ENCODE results near the gene MAP3K13. TPM values are rescaled to one million over a fixed set of nuclear protein-coding genes. Genes with fewer than 3 reads are reported as not detected.

MAP3K13 gene
- total and polyA plus RNA-seq, 2 of the 13 experiments (the other 11 are each of a cell fraction or from before 2014, with no cell fraction given): 24.2 to 26.5 TPM

DNA sequence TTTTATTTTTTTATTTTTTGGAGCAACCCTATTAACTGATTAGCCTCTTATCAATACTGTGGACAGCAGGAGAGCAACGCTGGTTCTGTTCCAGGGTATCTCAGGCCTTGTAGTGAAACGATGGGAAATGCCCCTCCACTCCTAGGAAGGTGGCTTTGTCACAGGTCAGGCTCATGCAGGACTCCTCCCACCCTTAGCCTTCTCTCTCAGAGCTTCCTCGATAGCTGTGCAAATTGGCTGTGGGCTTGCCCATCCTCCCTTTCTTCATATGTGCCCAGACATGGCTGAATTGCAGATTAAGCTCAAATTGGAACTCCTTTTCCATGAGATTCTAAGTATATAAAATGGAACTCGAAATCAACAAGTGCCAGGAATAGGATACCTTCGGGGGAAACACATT lies 97.4 kb downstream of the MAP3K13 start:
- POLR2A ChIA-PET: no interaction called here
- in situ Hi-C loops (cut with HindIII; ENCODE audit: extremely low pct_ligation_motif_present, low pct_unique_long_range_greater_than_20kb): no loop called here
- TF ChIP-seq SAP130 (CRISPR knock-in tag; IDR thresholded peaks at IDR 0.05; ENCODE audit: low read depth) (no peak), ZMYM3 (CRISPR knock-in tag; IDR thresholded peaks at IDR 0.05) (no peak), ZNF496 (CRISPR knock-in tag; IDR thresholded peaks at IDR 0.05; ENCODE audit: insufficient replicate concordance) (no peak), GFI1 (CRISPR knock-in tag; IDR thresholded peaks at IDR 0.05; ENCODE audit: borderline replicate concordance) (no peak), ZNF207 (IDR thresholded peaks at IDR 0.05; ENCODE audit: borderline replicate concordance) (no peak), ARHGAP35 (CRISPR knock-in tag; IDR thresholded peaks at IDR 0.05; ENCODE audit: borderline replicate concordance) (no peak), ZNF547 (CRISPR knock-in tag; IDR thresholded peaks at IDR 0.05) (no peak), NCOA1 (CRISPR knock-in tag; IDR thresholded peaks at IDR 0.05) (no peak), ZNF768 (CRISPR knock-in tag; IDR thresholded peaks at IDR 0.05) (no peak), HES4 (CRISPR knock-in tag; IDR thresholded peaks at IDR 0.05; ENCODE audit: borderline replicate concordance) (no peak), ZNF235 (CRISPR knock-in tag; IDR thresholded peaks at IDR 0.05; ENCODE audit: borderline replicate concordance) (no peak)
- TF ChIP-seq, protein P1, sequence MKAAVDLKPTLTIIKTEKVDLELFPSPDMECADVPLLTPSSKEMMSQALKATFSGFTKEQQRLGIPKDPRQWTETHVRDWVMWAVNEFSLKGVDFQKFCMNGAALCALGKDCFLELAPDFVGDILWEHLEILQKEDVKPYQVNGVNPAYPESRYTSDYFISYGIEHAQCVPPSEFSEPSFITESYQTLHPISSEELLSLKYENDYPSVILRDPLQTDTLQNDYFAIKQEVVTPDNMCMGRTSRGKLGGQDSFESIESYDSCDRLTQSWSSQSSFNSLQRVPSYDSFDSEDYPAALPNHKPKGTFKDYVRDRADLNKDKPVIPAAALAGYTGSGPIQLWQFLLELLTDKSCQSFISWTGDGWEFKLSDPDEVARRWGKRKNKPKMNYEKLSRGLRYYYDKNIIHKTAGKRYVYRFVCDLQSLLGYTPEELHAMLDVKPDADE (CRISPR knock-in tag; IDR thresholded peaks at IDR 0.05): no peak
- TF ChIP-seq, protein P2, sequence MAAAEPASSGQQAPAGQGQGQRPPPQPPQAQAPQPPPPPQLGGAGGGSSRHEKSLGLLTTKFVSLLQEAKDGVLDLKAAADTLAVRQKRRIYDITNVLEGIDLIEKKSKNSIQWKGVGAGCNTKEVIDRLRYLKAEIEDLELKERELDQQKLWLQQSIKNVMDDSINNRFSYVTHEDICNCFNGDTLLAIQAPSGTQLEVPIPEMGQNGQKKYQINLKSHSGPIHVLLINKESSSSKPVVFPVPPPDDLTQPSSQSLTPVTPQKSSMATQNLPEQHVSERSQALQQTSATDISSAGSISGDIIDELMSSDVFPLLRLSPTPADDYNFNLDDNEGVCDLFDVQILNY (CRISPR knock-in tag; conservative IDR thresholded peaks at IDR 0.05): no peak
- TF ChIP-seq, protein P3, sequence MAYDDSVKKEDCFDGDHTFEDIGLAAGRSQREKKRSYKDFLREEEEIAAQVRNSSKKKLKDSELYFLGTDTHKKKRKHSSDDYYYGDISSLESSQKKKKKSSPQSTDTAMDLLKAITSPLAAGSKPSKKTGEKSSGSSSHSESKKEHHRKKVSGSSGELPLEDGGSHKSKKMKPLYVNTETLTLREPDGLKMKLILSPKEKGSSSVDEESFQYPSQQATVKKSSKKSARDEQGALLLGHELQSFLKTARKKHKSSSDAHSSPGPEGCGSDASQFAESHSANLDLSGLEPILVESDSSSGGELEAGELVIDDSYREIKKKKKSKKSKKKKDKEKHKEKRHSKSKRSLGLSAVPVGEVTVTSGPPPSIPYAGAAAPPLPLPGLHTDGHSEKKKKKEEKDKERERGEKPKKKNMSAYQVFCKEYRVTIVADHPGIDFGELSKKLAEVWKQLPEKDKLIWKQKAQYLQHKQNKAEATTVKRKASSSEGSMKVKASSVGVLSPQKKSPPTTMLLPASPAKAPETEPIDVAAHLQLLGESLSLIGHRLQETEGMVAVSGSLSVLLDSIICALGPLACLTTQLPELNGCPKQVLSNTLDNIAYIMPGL (CRISPR knock-in tag; IDR thresholded peaks at IDR 0.05; ENCODE audit: borderline replicate concordance in 1 of 2, low read depth in 1 of 2): no peak
- TF ChIP-seq, protein P4, sequence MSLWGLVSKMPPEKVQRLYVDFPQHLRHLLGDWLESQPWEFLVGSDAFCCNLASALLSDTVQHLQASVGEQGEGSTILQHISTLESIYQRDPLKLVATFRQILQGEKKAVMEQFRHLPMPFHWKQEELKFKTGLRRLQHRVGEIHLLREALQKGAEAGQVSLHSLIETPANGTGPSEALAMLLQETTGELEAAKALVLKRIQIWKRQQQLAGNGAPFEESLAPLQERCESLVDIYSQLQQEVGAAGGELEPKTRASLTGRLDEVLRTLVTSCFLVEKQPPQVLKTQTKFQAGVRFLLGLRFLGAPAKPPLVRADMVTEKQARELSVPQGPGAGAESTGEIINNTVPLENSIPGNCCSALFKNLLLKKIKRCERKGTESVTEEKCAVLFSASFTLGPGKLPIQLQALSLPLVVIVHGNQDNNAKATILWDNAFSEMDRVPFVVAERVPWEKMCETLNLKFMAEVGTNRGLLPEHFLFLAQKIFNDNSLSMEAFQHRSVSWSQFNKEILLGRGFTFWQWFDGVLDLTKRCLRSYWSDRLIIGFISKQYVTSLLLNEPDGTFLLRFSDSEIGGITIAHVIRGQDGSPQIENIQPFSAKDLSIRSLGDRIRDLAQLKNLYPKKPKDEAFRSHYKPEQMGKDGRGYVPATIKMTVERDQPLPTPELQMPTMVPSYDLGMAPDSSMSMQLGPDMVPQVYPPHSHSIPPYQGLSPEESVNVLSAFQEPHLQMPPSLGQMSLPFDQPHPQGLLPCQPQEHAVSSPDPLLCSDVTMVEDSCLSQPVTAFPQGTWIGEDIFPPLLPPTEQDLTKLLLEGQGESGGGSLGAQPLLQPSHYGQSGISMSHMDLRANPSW (CRISPR knock-in tag; IDR thresholded peaks at IDR 0.05; ENCODE audit: borderline replicate concordance): no peak
- TF ChIP-seq, protein P5, sequence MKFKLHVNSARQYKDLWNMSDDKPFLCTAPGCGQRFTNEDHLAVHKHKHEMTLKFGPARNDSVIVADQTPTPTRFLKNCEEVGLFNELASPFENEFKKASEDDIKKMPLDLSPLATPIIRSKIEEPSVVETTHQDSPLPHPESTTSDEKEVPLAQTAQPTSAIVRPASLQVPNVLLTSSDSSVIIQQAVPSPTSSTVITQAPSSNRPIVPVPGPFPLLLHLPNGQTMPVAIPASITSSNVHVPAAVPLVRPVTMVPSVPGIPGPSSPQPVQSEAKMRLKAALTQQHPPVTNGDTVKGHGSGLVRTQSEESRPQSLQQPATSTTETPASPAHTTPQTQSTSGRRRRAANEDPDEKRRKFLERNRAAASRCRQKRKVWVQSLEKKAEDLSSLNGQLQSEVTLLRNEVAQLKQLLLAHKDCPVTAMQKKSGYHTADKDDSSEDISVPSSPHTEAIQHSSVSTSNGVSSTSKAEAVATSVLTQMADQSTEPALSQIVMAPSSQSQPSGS (CRISPR knock-in tag; IDR thresholded peaks at IDR 0.05): no peak

More for the DNA sequence above, 97.4 kb downstream of the MAP3K13 start:
- peaks cover 8 to 44% of the 10 kb centered on the region in 2 experiments; a peak in 4 of 5 replicates for H3K36me3 ChIP-seq (replicated peaks in 1 of 2; ENCODE audit: control insufficient read depth in 1 of 2, insufficient read depth in 2 of 2, low read length in 2 of 2)
- H3K27me3 ChIP-seq (ENCODE audit: control insufficient read depth in 1 of 2, insufficient read depth in 2 of 2, low read length in 2 of 2): no peaks in the 10 kb centered on the region
- H4K20me1 ChIP-seq (ENCODE audit: insufficient read depth, low read length): no peaks in the 10 kb centered on the region
- H3K4me3 ChIP-seq (replicated peaks in 1 of 3; ENCODE audit: insufficient read depth in 1 of 3, low read depth in 2 of 3, low read length in 3 of 3): no peak overlapping the region
- intact Hi-C loops (cut with micrococcal nuclease; ENCODE audit: unreplicated experiment): no loop called here
- no peak overlapping the region for H2AFZ ChIP-seq (ENCODE audit: low read length)
- BruUV-seq (replicated peaks): no TSS peak
- no peaks in the 10 kb centered on the region for H3K4me1 ChIP-seq (ENCODE audit: insufficient read depth, low read length)
- H3K9me3 ChIP-seq (ENCODE audit: low read length): no peaks in the 10 kb centered on the region
- FAIRE-seq: no peak
- no peak for DNase-seq (ENCODE audit: low spot score)
- no peak overlapping the region for H3K9ac ChIP-seq (ENCODE audit: insufficient read depth, low read depth, low read length)
- CTCF ChIA-PET (ENCODE audit: low intra/inter-chr PET ratio, low total read pairs): interaction anchor here (1.2 kb wide), 1 partner anchor 115 kb away, joined by 4 read pairs; no protein-coding TSS in a partner anchor
- H3K27ac ChIP-seq (ENCODE audit: extremely low read length, insufficient read depth, low read length): no peak overlapping the region
- no peak for ATAC-seq
- H3K4me2 ChIP-seq (ENCODE audit: low read depth, low read length): no peak overlapping the region
- no peaks in the 10 kb centered on the region for H3K79me2 ChIP-seq (ENCODE audit: insufficient read depth, low read length)
- 88% methylated on average over 5 of the region's 5 CpGs for WGBS (ENCODE audit: low lambda C conversion rate)

Measured in HepG2 (cell line).